OCI-LY7 (cell line): ENCODE data around the gene NFIA.

Experiments
- CTCF ChIP-seq: fragments of 200-600 bp; sonication (generic); conservative IDR thresholded peaks from 2 replicates; pipeline ENCODE4 v1.5.1; 2014; ENCODE audit warnings: mild to moderate bottlenecking, antibody characterized with exemption, low read length, moderate library complexity, mixed read lengths
- EZH2phosphoT487 ChIP-seq: fragments of 200-600 bp; sonication (generic); IDR thresholded peaks from 2 replicates; pipeline ENCODE4 v1.6.1; 2018; ENCODE audit warnings: low read depth, borderline replicate concordance, mild to moderate bottlenecking, mixed run types, antibody characterized with exemption, low read length, moderate library complexity, mixed read lengths

- TF ChIP-seq CTCF (no peak), EZH2phosphoT487 (no peak)
Measured at GRCh38 chr1:61226791-61227567, 144.6 kb downstream of the NFIA start.
